ENCODE results near the gene SF3B4. TPM values are rescaled to one million over a fixed set of nuclear protein-coding genes. Genes with fewer than 3 reads are reported as not detected.

The SF3B4 gene
- total and polyA plus RNA-seq, 2 of the 13 experiments (the other 11 are each of a cell fraction or from before 2014, with no cell fraction given): 13.8 to 14.8 TPM

- no peak overlapping the region for H3K9ac ChIP-seq (ENCODE audit: insufficient read depth, low read depth, low read length)
- 0 out of 5 replicates have a peak, but pooled peaks cover 0 to 3% of the 10 kb centered on the region in 2 experiments for H3K27me3 ChIP-seq (ENCODE audit: control insufficient read depth in 1 of 2, insufficient read depth in 2 of 2, low read length in 2 of 2)
- H3K36me3 ChIP-seq (replicated peaks in 1 of 2; ENCODE audit: control insufficient read depth in 1 of 2, insufficient read depth in 2 of 2, low read length in 2 of 2): no peaks in the 10 kb centered on the region
- no peaks in the 10 kb centered on the region for H3K9me3 ChIP-seq (ENCODE audit: low read length)
- 80% methylated on average over 11 of the region's 11 CpGs for WGBS (ENCODE audit: low lambda C conversion rate)
- no peak for ATAC-seq
- no TSS peak for BruUV-seq (replicated peaks)
- H3K4me2 ChIP-seq (ENCODE audit: low read depth, low read length): no peak overlapping the region
- peaks cover 28% of the 10 kb centered on the region for H3K4me1 ChIP-seq (ENCODE audit: insufficient read depth, low read length)
- no peak overlapping the region for H3K27ac ChIP-seq (ENCODE audit: extremely low read length, insufficient read depth, low read length)
- in situ Hi-C loops (cut with HindIII; ENCODE audit: extremely low pct_ligation_motif_present, low pct_unique_long_range_greater_than_20kb) (no loop called here), intact Hi-C loops (cut with micrococcal nuclease; ENCODE audit: unreplicated experiment) (no loop called here)
- H2AFZ ChIP-seq (ENCODE audit: low read length): no peak overlapping the region
- CTCF ChIA-PET (ENCODE audit: low intra/inter-chr PET ratio, low total read pairs): no interaction called here
- no peak for TF ChIP-seq ZNF562 (CRISPR knock-in tag; IDR thresholded peaks at IDR 0.05; ENCODE audit: borderline replicate concordance)
- TF ChIP-seq MZF1 (CRISPR knock-in tag; IDR thresholded peaks at IDR 0.05; ENCODE audit: borderline replicate concordance): no peak
- TF ChIP-seq ARNT (IDR thresholded peaks at IDR 0.05): no peak
- TF ChIP-seq MIXL1 (CRISPR knock-in tag; IDR thresholded peaks at IDR 0.05): no peak
- no peak for TF ChIP-seq TMF1 (CRISPR knock-in tag; IDR thresholded peaks at IDR 0.05; ENCODE audit: low read depth)
- no peak for TF ChIP-seq MEF2D (CRISPR knock-in tag; IDR thresholded peaks at IDR 0.05)
- TF ChIP-seq RAD51 (IDR thresholded peaks at IDR 0.05; ENCODE audit: borderline replicate concordance): no peak
- TF ChIP-seq NKX3-1 (CRISPR knock-in tag; IDR thresholded peaks at IDR 0.05): no peak
- H3K79me2 ChIP-seq (ENCODE audit: insufficient read depth, low read length): no peaks in the 10 kb centered on the region
- no peak overlapping the region for H3K4me3 ChIP-seq (replicated peaks in 1 of 3; ENCODE audit: insufficient read depth in 1 of 3, low read depth in 2 of 3, low read length in 3 of 3)
- DNase-seq (ENCODE audit: low spot score): no peak
- no peak for FAIRE-seq
- POLR2A ChIA-PET: interaction anchor here (1.5 kb wide), 1 partner anchor 29 kb away, joined by 7 read pairs; a partner anchor contains a TSS
- no peaks in the 10 kb centered on the region for H4K20me1 ChIP-seq (ENCODE audit: insufficient read depth, low read length)
Observed at GRCh38 chr1:149915429-149916192, 12.0 kb downstream of the SF3B4 start.

- TF ChIP-seq ZNF101 (CRISPR knock-in tag; IDR thresholded peaks at IDR 0.05; ENCODE audit: borderline replicate concordance, low read depth) (no peak), NFYC (CRISPR knock-in tag; IDR thresholded peaks at IDR 0.05) (no peak), KDM5B (CRISPR knock-in tag; IDR thresholded peaks at IDR 0.05; ENCODE audit: borderline replicate concordance) (no peak), ZNF563 (CRISPR knock-in tag; IDR thresholded peaks at IDR 0.05) (no peak), ZNF576 (CRISPR knock-in tag; IDR thresholded peaks at IDR 0.05) (no peak), RELA (CRISPR knock-in tag; IDR thresholded peaks at IDR 0.05) (no peak), GPBP1L1 (CRISPR knock-in tag; IDR thresholded peaks at IDR 0.05) (no peak), STAG1 (CRISPR knock-in tag; IDR thresholded peaks at IDR 0.05) (no peak), TEAD3 (CRISPR knock-in tag; optimal IDR thresholded peaks at IDR 0.05; ENCODE audit: borderline replicate concordance) (no peak)
- Histone ChIP-seq H3K27me3 (ENCODE audit: control insufficient read depth in 1 of 2, insufficient read depth in 2 of 2, low read length in 2 of 2) (0 out of 5 replicates have a peak, but pooled peaks cover 0 to 3% of the 10 kb centered on the region in 2 experiments), H2AFZ (ENCODE audit: low read length) (no peak overlapping the region), H3K79me2 (ENCODE audit: insufficient read depth, low read length) (no peaks in the 10 kb centered on the region), H3K4me3 (replicated peaks in 1 of 3; ENCODE audit: insufficient read depth in 1 of 3, low read depth in 2 of 3, low read length in 3 of 3) (no peak overlapping the region), H4K20me1 (ENCODE audit: insufficient read depth, low read length) (no peaks in the 10 kb centered on the region), H3K27ac (ENCODE audit: extremely low read length, insufficient read depth, low read length) (no peak overlapping the region), H3K4me1 (ENCODE audit: insufficient read depth, low read length) (peaks cover 28% of the 10 kb centered on the region), H3K9ac (ENCODE audit: insufficient read depth, low read depth, low read length) (no peak overlapping the region), H3K36me3 (replicated peaks in 1 of 2; ENCODE audit: control insufficient read depth in 1 of 2, insufficient read depth in 2 of 2, low read length in 2 of 2) (no peaks in the 10 kb centered on the region), H3K9me3 (ENCODE audit: low read length) (no peaks in the 10 kb centered on the region), H3K4me2 (ENCODE audit: low read depth, low read length) (no peak overlapping the region)
- DNase-seq (ENCODE audit: low spot score) (no peak), ATAC-seq (no peak), FAIRE-seq (no peak)
- CTCF ChIA-PET (ENCODE audit: low intra/inter-chr PET ratio, low total read pairs): no interaction called here
- intact Hi-C loops (cut with micrococcal nuclease; ENCODE audit: unreplicated experiment) (no loop called here), in situ Hi-C loops (cut with HindIII; ENCODE audit: extremely low pct_ligation_motif_present, low pct_unique_long_range_greater_than_20kb) (no loop called here)
- POLR2A ChIA-PET: no interaction called here
- WGBS (ENCODE audit: low lambda C conversion rate): 60% methylated on average over 1 of the region's 1 CpG
- no TSS peak for BruUV-seq (replicated peaks)
Observed at GRCh38 chr1:149914545-149914944, 13.1 kb downstream of the SF3B4 start.

Data from HepG2 (cell line).